Cerebellar cortex (tissue), 1 donor: ENCODE data around the gene GOLGA6A.
"Not testable (repeated sequence)": the region's sequence is repeated elsewhere in the genome, so short reads cannot be mapped to it uniquely, and the experiment has no call there.

ENCODE experiments used
- DNase-seq: peaks from one replicate; pipeline ENCODE4 v3.0.0-alpha.2; 2015; ENCODE audit warnings: low spot score

Gene GOLGA6A

GRCh38 chr15:74052271-74053260 lies 29.8 kb downstream of the GOLGA6A start:
- DNase-seq, result not testable (repeated sequence)

GRCh38 chr15:74050556-74051234 lies 31.7 kb downstream of the GOLGA6A start:
- DNase-seq, result no peak

DNA sequence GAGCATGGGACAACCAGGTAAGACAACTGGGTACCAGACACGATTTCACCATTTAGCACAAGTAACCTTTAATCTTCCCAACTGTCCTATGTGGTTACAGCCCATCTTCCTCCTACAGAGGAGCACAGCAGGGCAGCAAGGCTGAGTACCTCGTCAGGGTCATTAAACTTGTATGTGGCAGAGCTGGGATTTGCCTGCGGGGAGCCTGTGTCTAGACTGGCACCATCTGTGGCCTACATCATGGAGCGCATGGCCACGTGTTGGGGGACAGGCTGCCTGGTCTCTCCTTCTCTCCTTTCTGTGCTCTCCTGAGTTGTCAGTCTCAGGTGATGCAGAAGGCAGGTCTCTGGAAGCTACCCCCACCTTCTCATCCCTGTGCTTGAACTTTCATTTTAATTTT lies 32.2 kb downstream of the GOLGA6A start:
- DNase-seq, result no peak

DNA sequence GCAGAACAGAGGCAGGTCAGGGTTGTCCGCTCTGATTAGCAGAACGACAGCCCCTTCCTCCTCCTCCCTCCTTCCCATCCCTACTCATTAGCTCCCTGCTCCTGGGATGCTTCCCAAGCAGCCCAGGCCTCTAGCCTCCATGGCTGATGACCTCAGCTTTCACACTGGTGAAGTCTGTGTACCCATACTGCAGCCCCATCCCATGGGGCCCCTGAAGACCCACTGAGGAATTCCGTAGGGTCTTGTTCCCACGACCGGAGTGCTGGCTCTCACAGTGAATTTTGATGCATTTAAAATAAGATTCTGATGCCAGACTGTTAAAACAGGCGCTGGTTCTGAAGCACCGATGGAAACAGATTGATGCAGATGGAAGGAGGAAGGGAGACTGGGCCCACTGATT lies 36.1 kb downstream of the GOLGA6A start:
- DNase-seq, result no peak

DNA sequence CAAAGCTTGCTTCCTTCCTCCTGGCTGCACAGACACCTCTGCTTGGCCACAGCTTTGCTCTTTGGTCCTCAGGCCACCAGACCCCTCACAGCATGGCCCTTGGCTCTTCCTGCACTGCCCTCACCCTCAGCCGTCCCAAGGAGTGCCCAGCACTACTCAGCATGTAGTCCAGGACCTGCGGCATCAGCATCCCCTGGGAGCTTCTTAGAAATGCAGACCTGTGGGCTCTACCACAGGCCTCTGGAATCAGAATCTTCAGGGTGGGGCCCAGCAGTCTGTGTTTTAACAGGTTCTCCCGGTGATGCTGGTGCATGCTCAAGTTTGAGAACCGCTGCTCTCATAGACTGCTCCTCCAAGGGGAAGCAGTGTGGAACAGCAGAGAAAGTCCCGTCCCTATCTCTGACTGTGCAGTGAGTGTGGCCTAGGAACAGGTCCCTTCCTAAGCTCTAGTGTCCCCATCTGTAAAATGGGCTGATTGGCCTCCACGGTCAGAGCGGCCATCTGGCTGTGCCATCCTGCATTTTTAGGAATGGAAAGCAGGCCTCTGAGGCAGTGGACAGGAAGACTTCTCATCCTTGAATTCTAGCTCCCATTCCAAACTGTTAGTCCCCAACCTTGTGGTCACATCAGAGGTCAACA lies 36.6 kb downstream of the GOLGA6A start:
- DNase-seq, result no peak

- DNase-seq, result no peak
Measured at GRCh38 chr15:74045184-74045583, 37.2 kb downstream of the GOLGA6A start.

DNA sequence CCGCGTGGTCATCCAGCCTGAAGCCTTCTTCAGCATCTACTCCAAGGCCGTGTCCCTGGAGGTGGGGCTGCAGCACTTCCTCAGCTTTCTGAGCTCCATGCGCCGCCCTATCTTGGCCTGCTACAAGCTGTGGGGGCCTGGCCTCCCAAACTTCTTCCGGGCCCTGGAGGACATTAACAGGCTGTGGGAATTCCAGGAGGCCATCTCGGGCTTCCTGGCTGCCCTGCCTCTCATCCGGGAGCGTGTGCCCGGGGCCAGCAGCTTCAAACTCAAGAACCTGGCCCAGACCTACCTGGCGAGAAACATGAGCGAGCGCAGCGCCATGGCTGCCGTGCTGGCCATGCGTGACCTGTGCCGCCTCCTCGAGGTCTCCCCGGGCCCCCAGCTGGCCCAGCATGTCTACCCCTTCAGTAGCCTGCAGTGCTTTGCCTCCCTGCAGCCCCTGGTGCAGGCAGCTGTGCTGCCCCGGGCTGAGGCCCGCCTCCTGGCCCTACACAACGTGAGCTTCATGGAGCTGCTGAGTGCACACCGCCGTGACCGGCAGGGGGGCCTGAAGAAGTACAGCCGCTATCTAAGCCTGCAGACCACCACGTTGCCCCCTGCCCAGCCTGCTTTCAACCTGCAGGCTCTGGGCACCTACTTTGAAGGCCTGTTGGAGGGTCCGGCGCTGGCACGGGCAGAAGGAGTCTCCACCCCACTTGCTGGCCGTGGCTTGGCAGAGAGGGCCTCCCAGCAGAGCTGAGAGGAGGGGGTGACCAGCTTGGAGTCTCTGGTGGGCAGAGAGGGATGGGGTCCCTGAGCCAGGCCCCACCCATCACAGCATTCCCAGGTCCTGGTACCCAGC lies 37.9 kb downstream of the GOLGA6A start:
- no peak for DNase-seq

- DNase-seq, result no peak
Measured at GRCh38 chr15:74043425-74044266, 38.7 kb downstream of the GOLGA6A start.

DNA sequence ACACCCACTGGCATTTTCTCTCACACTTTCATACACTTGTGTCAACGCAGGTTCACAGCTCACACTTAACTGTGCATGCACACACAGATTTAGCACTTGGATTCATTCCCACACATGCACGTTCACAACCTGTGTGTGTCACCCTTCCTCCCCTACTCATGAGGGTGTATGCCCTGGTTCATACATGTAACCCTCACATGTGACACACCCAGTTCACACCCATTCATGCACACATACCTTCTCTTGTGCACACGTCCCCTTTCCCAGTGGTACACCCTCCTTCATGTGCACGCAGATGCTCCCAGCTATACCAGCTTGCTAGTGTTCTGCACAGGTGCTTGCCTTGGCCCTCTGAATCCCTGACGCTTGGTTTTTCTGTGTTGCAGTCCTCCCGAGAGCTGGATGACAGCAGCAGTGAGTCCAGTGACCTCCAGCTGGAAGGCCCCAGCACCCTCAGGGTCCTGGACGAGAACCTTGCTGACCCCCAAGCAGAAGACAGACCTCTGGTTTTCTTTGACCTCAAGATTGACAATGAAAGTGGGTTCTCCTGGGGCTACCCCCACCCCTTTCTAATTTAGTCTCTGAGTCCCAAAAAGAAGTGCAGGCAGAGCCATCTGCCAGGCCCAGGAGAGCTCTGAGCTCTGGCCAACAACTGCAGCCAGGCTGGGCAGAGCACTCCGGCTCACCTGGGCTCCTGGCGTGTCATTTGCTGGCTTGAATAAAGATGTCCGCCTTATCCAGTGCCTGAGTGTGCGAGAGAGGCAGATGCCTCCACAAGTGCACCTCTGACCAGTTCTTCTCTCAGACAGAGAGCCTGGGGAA lies 39.5 kb downstream of the GOLGA6A start:
- DNase-seq, result peak; percentile 69

DNA sequence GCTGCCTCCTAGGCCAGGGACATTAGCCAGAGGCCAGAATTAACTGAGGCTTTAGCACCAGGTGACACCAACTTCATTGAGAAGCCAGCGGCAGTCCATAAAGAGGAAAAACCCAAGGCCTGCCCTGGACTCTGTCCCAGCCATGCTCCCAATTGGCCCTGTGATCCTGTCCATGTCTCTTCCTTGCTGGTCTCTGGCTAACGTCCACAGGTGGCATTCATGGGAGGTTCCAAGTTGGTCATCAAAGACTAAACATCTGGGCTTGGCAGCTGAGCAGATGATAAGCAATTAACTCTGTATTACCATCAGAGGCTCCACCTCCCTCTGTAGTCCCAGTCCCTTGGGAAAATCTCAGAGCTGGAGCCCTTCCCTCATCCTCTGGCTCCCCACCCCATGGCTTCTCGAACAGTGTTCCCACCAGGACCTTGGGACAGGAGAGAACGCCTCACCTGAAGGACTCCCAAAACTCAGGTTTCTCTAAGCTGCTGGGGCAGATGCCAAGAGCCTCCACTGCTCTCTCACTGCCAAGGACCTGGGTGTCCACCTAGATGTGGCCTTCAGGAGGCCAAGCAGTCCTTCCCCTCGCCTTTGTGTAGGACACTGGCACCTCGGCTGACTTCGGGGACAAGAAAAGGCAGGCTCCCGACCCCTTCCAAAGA lies 40.4 kb downstream of the GOLGA6A start:
- DNase-seq, result no peak

GRCh38 chr15:74041311-74041756 lies 41.0 kb downstream of the GOLGA6A start:
- DNase-seq, result no peak

GRCh38 chr15:74040109-74040850 lies 42.1 kb downstream of the GOLGA6A start:
- no peak for DNase-seq

DNA sequence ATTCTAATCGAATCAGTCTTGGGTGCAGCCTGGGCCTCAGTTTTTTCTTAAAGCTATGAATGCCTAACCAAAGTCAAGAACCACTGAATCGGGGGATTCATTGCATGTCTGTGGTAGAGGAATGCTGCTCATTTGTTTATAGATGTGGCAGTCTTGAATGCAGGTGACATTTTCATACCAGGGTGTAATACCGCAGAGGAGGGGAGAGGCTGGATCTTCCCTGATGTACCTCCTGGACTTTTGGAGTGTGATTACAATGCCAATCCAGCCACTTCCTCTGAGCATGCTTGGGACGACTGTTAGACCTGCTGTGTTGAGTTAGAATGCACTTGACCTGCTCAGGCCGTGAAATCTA lies 42.7 kb downstream of the GOLGA6A start:
- no peak for DNase-seq

DNA sequence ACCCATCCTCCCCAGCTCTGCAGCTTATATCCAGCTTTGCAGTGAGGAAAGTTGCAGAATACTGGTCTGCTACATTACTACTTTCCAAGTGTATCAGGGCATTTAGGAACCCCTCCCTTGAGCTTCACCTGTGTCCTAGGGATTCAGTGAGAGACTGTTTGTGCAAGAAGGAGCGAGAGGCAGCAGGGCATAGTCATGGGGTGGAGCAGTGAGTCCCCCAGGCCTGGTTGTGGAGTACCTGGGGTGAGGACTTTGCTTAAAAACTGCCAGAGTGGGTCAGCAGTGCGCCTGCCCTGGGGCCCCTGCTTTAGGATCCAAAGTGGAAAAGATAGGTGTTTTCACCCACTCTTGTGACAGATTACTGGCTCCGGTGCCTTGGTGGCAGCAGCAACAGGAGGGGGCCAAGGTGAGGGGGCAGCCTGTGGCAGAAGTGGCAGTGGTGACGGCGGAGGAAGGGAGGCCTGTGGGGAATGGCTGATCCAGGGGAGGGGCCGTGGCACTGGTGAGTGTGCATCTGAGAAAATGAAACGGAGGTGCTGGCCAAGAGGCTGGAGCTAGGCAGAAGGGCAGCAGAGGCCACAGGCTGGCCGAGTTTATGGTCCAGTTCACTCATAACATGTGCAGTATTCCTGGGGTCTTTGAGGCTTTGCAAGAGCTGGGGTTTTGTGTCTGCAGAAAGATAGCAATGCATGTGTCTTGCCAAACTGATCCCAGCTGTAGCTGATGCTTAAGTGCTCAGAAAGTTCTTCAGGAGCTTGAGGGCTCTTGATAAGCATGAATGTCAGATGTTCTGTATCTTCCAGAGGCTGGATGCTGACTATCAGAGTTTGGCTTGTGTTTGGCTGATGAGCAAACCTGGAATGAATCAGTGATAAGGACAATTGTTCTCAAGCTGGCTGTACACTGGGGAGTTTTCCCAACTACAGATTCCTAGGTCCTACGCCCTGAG lies 43.4 kb downstream of the GOLGA6A start:
- DNase-seq, result no peak

- no peak for DNase-seq
Measured at GRCh38 chr15:74037171-74038117, 44.9 kb downstream of the GOLGA6A start.
